Tibial artery (tissue), 4 donors: ENCODE data around the gene PTPRN2.
A peak's percentile ranks its signal among the peaks of the same experiment; 100 is the strongest.

Experiments used
- DNase-seq, 2 donors: peaks; one replicate each; pipeline ENCODE4 v3.0.0-alpha.2; 2019
- H3K27ac ChIP-seq, 2 donors: fragments of 200-600 bp; sonication (generic) in 1 of 2; 1 replicate in 1 of 2; 2 replicates in 1 of 2; pipeline ENCODE4 v1.5.1; 2018 to 2019; ENCODE audit warnings: mild to moderate bottlenecking in 1 of 2
- H3K27me3 ChIP-seq, 2 donors: fragments of 200-600 bp; sonication (generic) in 1 of 2; one replicate each; pipeline versions ENCODE4 v1.5.1 to v1.6.0; 2016 to 2019
- H3K36me3 ChIP-seq, 3 donors: fragments of 200-600 bp; sonication (generic) in 2 of 3; one replicate each; pipeline ENCODE4 v1.5.1; 2016 to 2019; ENCODE audit warnings: mild to moderate bottlenecking in 2 of 3
- H3K4me1 ChIP-seq, 4 donors: fragments of 200-600 bp; sonication (generic) in 2 of 4; 1 replicate in 3 of 4; 2 replicates in 1 of 4; pipeline ENCODE4 v1.5.1; 2016 to 2019
- H3K4me3 ChIP-seq, 2 donors: fragments of 200-600 bp; sonication (generic) in 1 of 2; 1 replicate in 1 of 2; 2 replicates in 1 of 2; pipeline ENCODE4 v1.5.1; 2018 to 2019; ENCODE audit warnings: mild to moderate bottlenecking in 2 of 2
- H3K9me3 ChIP-seq, 3 donors: fragments of 200-600 bp; sonication (generic) in 1 of 3; one replicate each; pipeline ENCODE4 v1.5.1; 2016 to 2019
- intact Hi-C: fragments of 100-400 bp; cut with DNase I; formaldehyde crosslinking; loops from one replicate; pipeline ENCODE4 v1.15.0; 2023; ENCODE audit warnings: low total_unique reads
- TF ChIP-seq, protein P1 (sequence below), 2 experiments: fragments of 200-600 bp in 1 of 2; fragments of 450-650 bp in 1 of 2; IDR thresholded peaks; one replicate each; pipeline ENCODE4 v1.5.1; 2017 to 2019; ENCODE audit warnings: antibody characterized with exemption in 2 of 2, mild to moderate bottlenecking in 1 of 2, moderate library complexity in 1 of 2

PTPRN2 gene

DNA sequence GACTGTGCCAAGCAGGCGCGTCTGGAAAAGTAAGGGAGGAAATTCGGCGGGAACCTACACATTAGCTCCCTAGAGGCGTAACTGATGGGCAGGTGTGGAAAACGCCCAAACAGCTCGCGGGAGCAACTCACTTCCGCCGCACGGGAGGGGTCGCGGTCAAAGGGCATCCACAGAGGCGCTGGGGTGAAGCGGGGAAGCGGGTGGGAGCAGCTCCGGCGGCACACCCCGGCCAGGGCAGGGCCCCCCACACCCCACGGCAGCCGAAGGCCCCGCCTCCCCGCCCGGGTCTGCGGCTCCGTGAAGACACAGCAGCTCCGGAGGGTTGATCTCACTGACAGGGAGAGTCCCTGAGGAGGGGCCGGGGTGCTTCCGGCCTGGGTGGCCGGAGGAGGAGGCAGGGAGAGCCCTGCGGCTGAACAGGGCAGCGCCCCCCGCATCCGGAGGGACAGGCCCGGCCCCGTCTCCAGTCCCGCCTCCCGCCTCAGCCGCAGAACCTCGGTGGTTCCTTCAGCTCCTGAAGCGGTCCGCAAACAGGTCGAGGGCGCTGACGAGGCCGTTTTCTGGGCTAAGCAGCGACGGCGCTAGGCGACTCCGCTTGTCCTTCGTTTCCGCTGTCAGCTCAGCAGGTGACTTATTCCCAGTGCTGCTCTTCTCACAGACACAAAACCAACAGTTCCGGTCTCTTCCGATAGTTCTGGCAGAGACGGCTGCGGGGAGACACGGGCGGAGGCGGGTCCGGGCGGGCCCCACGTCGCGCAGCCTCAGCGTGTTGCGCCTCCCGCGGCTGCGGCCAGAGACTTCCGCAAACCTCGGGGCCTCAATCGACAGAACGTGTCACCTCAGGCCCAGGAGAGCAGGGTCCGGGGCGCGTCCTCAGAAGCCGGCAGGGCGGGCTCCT lies 974.7 kb downstream of the PTPRN2 start:
- Histone ChIP-seq H3K4me3 (peak overlapping the region; percentile 33 to 40), H3K36me3 (no peaks in the 10 kb centered on the region), H3K4me1 (peaks cover 0 to 15% (median 2%) of the 10 kb centered on the region in 4 donors), H3K27me3 (peaks cover 0 to 21% of the 10 kb centered on the region in 2 donors), H3K27ac (no peak overlapping the region), H3K9me3 (no peaks in the 10 kb centered on the region)
- intact Hi-C loops: no loop called here
- DNase-seq: peak; percentile 21 to 46
- TF ChIP-seq, protein P1, sequence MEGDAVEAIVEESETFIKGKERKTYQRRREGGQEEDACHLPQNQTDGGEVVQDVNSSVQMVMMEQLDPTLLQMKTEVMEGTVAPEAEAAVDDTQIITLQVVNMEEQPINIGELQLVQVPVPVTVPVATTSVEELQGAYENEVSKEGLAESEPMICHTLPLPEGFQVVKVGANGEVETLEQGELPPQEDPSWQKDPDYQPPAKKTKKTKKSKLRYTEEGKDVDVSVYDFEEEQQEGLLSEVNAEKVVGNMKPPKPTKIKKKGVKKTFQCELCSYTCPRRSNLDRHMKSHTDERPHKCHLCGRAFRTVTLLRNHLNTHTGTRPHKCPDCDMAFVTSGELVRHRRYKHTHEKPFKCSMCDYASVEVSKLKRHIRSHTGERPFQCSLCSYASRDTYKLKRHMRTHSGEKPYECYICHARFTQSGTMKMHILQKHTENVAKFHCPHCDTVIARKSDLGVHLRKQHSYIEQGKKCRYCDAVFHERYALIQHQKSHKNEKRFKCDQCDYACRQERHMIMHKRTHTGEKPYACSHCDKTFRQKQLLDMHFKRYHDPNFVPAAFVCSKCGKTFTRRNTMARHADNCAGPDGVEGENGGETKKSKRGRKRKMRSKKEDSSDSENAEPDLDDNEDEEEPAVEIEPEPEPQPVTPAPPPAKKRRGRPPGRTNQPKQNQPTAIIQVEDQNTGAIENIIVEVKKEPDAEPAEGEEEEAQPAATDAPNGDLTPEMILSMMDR (IDR thresholded peaks at IDR 0.05): no peak

DNA sequence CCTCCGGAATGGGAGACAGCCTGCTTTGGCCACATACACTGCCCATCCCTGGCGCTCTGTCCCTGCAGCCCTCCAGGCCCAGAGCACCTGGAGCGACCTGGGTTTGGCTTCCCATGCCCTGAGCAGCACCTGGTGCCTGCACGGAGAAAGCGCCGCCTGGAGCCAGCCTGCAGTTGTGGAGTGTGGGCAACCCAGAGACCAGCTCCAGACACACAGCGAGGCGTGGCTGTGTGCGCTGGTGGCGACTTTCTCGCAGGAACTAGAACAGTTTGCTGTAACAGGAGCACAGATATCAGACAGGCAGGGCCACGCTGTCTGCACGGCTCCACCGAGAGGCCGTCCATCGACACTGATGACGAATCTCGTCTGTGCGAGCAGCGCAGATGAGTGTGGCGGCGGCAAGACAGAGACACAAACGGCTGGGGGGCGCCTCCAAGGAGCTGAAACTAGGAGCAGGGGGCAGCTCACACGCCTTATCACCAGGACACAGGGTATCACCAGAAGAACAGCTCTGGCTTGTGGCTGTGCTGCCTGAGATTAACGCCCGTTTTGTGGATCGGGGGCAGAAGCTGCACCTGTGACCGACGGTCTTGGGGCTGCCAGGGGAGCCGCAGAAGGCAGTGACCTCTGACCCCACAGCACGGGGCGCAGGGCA lies 975.5 kb downstream of the PTPRN2 start:
- DNase-seq: peak in 1 of 2 donors; percentile 44
- Histone ChIP-seq H3K27ac (no peak overlapping the region), H3K4me3 (no peak overlapping the region), H3K27me3 (peaks cover 0 to 21% of the 10 kb centered on the region in 2 donors), H3K9me3 (no peaks in the 10 kb centered on the region), H3K36me3 (no peaks in the 10 kb centered on the region), H3K4me1 (peaks cover 0 to 15% (median 2%) of the 10 kb centered on the region in 4 donors)
- TF ChIP-seq, protein P1 (IDR thresholded peaks at IDR 0.05): no peak
- intact Hi-C loops: no loop called here

DNA sequence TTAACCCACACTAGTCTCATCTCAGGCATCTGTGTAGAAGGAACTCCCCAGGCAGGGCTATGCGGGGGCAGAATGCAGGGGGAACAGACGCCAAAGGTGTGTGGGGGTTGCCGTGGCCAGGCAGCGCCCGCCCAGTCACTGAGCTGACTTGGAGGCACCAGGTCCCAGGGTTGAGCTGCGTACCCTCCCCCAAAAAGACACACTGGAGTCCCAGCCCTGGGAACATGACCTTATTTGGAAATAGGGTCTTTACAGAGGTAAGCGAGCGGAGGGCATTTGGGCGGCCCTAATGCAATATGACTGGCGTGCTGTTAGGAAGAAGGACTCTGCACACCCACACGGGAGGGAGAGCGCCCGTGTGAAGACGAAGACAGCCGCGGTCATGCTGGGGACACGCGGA lies 976.3 kb downstream of the PTPRN2 start:
- no peaks in the 10 kb centered on the region for H3K36me3 ChIP-seq
- intact Hi-C loops: no loop called here
- TF ChIP-seq, protein P1 (IDR thresholded peaks at IDR 0.05): no peak
- H3K9me3 ChIP-seq: no peaks in the 10 kb centered on the region
- no peak overlapping the region for H3K4me3 ChIP-seq
- peaks cover 0 to 25% of the 10 kb centered on the region in 2 donors for H3K27me3 ChIP-seq
- peak in 1 of 2 donors; percentile 43 for DNase-seq
- H3K27ac ChIP-seq: no peak overlapping the region
- peaks cover 0 to 15% (median 2%) of the 10 kb centered on the region in 4 donors for H3K4me1 ChIP-seq

DNA sequence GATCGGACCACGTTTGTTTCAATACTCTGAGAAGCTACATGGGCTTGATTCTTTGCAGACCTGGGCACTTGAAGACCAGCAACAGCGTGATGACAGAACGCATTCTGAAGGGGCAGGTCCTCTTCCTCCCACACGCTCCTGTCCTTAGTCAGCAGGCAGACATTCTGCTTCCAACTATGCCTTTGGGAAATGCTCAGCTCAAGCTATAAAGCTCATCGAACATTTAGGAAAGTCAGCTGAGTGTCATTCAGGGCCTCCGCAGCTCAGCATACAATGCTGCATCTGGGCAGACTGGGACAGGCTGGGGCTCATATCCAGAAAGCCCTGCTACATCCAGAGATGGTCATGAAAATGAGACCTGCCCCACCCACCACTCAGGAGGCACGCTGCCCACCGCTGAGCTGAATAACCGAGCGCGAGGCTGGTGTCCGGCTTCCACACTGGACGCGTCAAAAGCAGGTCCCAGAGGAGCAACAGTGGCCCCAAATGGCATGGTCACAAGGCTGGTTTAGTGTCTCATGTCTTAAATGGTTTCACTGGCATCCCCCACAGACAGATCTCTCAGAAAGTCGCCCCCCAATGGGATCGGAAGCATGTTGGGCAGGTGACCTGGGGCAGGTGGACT lies 976.8 kb downstream of the PTPRN2 start:
- H3K4me1 ChIP-seq: peaks cover 0 to 15% (median 2%) of the 10 kb centered on the region in 4 donors
- TF ChIP-seq, protein P1 (IDR thresholded peaks at IDR 0.05): no peak
- intact Hi-C loops: no loop called here
- DNase-seq: no peak
- H3K27me3 ChIP-seq: peaks cover 0 to 30% of the 10 kb centered on the region in 2 donors
- no peaks in the 10 kb centered on the region for H3K36me3 ChIP-seq
- no peak overlapping the region for H3K27ac ChIP-seq
- no peaks in the 10 kb centered on the region for H3K9me3 ChIP-seq
- no peak overlapping the region for H3K4me3 ChIP-seq

DNA sequence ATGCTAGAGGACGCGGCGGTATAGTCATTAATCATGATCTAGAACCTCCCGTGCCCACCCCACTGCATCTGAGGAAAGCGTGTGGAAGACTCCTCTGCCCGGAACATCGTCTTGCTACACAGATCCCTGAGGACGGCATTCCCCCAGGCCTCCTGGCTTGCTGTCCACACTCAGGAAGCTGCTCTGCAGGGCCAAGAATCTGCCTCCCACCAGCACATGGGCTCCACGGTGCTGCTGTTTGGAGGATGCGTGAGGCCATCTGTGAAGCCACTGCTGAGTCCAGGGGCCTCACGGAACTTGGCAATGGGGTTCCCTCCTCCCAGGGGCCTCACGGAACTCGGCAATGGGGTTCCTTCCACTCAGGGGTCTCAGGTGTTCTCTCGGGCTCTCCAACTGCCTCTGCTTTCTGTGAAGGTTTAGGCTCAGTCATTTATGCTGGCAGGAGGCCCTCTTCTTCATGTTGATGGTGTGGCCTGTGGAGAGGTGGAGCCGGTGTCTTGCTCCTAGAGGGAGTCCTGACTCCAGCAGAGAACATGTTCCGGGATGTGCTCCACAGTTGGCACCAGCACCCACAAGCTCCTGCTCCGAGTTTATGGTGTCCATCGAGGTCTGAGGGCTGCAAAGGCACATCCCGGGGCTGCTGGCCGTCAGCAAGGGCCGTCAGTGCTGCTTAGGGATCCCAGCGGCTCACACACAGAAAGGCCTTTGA lies 977.5 kb downstream of the PTPRN2 start:
- no peak for DNase-seq
- TF ChIP-seq, protein P1 (IDR thresholded peaks at IDR 0.05): no peak
- no peaks in the 10 kb centered on the region for H3K36me3 ChIP-seq

More for the DNA sequence above, 977.5 kb downstream of the PTPRN2 start:
- Histone ChIP-seq H3K9me3 (no peaks in the 10 kb centered on the region), H3K4me3 (no peak overlapping the region), H3K27ac (no peak overlapping the region), H3K4me1 (peaks cover 0 to 15% (median 2%) of the 10 kb centered on the region in 4 donors), H3K27me3 (peaks cover 0 to 37% of the 10 kb centered on the region in 2 donors)
- intact Hi-C loops: no loop called here
